Measurements from ENCODE around the gene ACAP2.

Gene ACAP2

GRCh38 chr3:195284842-195285241 is 158.0 kb downstream of the ACAP2 start:
- DNase-seq = no peak

DNA sequence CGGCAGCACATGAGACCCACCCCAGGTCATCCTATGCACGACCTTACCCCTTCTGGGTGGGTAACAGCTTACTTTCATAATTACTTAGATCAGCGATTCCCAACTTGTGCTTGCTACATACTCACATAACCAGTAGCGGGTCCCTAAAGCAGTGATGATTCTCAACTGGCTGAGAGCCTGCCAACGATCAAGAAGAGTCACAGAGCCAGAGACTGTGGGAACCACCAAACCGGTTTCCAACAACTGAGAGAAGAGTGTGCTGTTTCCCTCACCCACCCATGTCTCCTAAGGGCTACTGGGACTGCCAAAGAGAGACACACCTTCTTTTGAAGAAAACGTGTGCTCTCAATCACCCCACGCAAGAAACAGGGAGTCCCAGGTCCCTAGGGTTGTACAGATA is 159.9 kb downstream of the ACAP2 start:
- no peak for DNase-seq

DNA sequence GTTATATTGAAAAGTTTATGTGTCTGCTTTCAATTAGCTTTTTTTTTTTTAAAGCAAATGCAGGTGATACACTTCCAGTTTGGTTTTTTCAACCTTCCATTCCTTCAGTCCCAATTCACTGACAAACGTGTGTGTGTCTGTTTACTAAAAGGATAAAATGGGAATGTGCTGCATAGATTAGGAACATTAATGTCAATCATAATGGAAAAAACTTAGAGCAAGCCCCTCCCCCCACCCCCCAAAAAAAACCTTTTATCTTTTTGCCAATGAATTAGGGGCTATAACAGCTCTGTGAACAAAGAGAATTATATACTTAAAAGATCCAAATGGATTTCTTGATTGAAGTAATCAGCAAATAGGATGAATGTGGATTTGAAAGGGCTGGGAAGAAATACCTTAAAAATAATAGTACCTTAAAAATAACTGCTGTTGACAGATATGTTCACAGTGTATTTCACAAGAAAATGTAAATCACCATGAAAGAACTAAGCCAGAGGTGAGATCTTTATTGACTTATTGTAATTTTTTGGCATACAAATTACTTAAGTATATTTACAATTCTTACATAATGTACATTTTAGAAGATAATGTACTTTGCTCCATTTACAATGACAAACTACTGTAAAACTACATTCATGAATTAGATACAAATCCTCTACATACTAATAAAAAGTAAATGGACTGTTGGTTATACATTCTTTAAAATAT is 168.4 kb downstream of the ACAP2 start:
- no peak for DNase-seq

- peak; percentile 73 for DNase-seq
Observed at GRCh38 chr3:195271410-195272243, 171.2 kb downstream of the ACAP2 start.

- DNase-seq = peak; percentile 83
Observed at GRCh38 chr3:195270817-195271409, 171.9 kb downstream of the ACAP2 start, which contains the start of gene XXYLT1. TSS of gene XXYLT1 (minus strand) at chr3:195271159. CDS start at chr3:195271058, 101 bp downstream.

DNA sequence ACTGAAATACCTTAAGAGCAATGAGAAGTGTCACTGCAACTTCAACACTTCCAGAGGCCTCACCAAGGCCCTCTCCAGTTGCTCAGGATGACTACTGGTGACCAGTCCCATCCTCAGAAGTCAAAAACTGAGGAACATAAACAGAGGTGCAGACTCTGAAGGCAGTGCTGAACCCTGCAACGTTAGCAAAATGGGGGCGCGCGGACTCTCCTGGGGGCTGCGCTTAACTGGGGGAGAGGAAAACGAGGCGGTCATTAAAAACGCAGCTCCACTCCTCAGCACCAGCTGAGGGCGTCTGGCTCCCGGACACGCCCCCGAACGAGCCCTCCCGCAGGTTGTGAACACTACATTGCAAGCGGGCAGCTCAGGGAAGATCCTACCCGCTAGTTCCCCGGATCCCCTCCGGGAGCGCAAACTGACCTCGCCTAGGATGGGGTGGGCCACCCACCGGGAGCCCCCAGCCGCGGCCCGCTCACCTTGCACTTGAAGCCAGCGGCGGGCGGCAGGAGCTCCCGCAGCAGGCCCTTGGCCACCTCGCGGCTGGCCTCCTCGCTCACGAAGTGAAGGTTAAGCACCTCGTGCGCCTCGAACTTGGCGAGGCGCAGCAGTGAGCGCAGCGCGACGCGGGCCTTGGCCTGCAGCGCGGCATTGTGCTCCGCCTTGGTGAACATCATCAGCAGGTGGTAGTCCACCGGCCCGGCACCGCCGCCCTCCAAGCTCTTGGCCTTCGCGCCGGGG is 172.6 kb downstream of the ACAP2 start:
- DNase-seq = peak; percentile 60

GRCh38 chr3:195269375-195270078 is 173.3 kb downstream of the ACAP2 start:
- DNase-seq = no peak

GRCh38 chr3:195268576-195269309 is 174.1 kb downstream of the ACAP2 start:
- no peak for DNase-seq

- no peak for DNase-seq
Observed at GRCh38 chr3:195267096-195267495, 175.7 kb downstream of the ACAP2 start.

DNA sequence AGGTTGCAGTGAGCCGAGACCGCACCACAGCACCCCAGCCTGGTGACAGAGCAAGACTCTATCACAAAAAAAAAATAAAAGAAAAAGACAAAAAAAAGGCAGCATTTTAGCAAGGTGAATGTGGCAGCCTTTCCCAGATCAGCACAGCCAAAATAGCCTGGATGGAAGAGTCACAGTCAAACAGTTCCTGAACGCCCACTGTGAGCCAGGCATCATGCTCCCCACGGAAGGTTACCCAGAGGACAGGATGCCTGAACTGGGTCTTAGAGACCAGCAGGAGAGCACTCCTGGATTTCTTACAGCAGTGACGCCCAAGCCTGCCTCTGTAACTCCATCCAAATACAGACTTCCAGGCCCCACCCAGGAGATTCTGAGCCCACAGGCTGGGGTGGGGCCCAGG is 176.4 kb downstream of the ACAP2 start:
- no peak for DNase-seq

- no peak for DNase-seq
Observed at GRCh38 chr3:195265363-195265976, 177.3 kb downstream of the ACAP2 start.

DNA sequence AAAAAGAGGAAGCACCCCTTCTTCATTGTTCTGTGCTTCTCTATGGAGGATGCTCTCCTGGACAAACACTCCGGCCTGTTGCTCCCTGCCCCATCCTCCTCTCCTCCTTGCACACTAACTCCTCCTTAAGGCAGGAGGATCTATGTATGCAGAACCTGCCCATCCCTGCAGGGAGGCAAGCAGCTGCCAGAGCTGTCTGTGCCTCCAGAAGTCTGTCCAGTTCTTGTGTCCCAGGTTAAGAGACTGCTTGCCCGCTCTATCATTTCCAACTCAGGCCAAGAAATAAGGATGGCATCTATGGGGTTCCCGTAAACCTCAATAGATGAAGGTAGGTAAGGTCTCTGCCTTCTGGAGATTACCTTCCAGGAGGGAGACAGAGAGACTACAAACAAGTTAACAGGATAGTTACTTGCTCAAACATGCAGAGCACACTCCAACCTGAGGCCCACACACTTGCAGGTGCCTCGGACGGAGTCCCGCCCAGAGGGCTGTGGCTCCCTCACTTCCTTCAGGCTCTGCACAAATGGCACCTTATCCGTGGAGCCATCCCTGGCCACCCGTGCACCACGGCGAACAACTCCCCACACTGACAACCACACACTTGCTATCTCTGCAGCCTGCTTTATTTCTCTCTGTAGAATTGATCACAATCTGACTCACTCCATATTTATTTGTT is 178.8 kb downstream of the ACAP2 start:
- no peak for DNase-seq

GRCh38 chr3:195263193-195263924 is 179.5 kb downstream of the ACAP2 start:
- DNase-seq = no peak

DNA sequence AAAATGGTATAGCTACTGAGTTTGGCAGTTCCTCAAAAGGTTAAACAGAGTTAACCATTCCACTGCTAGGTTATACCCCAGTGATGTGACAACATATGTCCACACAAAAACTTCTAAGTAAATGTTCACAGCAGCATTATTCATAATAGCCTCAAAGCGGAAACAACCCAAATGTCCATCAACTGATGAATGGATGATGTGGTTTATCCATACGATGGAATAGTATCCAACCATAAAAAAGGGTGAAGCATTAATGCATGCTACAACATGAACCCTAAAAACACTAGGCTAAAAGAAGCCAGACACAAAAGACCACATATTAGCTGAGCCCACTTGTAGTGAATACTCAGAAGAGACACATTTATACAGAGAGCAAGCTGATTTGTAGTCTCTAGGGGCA is 180.9 kb downstream of the ACAP2 start:
- no peak for DNase-seq

DNA sequence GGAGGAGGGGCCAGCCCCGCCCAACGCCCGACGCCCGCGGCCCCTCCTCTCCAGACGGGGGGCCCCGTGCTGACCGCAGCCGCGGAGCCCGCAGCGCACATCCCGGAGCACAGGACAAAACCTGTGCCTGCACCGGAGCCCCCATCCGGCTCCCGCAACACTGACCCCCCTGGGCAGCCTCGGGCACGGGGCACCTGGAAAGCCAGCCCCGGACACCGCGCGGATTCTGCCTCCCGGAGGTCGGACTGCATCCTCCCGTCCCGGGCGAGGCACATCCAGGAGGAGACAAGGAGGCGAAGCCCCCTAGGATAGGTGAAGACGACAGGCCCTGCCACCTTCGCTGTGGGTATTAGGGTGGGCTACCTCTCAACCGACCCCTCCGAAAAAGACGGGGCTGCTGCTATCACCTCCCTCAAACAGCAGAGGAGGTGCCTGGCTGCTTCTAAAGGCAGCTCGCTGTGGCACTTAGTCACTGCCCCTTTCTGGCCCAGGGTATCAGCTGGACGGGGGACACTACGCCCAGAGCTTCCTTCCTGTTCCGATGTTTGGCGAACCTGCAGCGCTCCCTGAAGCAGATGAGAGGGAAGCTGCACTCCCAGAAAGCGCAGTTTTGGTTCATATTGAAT is 182.4 kb downstream of the ACAP2 start:
- DNase-seq = peak; percentile 28

- DNase-seq = peak; percentile 85
Observed at GRCh38 chr3:195259475-195260279, 183.1 kb downstream of the ACAP2 start.

- DNase-seq = no peak
Observed at GRCh38 chr3:195259154-195259474, 183.7 kb downstream of the ACAP2 start.

DNA sequence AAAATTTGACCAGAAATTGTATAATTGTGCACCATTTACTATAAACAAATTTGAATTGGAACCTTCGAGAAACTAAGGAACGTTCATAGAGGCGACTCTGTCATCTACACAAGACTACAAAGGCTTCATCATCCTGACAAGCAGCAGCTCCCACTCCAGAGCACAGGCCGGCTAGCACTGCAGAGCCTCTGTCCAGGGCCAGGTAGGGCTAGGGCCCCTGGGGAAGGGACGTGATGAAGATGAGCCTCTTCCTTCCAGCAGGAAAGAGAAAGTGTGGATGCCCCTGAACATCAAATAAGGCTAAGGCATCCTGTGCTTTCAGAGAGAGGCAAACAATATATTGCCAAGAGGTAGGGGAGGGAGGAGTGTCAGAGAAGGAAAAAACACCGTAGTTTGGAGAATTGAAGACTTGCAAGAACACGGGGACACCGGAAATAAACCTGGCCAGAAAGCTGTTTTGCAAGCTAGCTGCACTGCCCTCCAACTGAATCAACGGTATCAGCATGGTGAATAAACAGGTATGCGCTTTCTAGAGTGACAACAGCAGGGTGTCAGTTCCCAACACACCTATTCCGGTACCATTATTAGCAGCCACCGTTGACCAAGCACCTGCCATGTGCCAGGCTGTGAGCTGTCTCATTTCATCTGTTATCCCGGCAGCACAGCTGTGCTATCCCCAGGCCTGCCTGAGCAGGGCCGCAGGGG is 184.2 kb downstream of the ACAP2 start:
- DNase-seq = no peak
